HG03045 (cell line): Measurements from ENCODE around the gene HNRNPA3.

Experiments
- ATAC-seq: cut with Tn5 transposase; IDR thresholded peaks from one replicate; pipeline ENCODE4 v1.9.1; 2021; ENCODE audit warnings: mild to moderate bottlenecking, moderate library complexity; ENCODE audit not compliant: unreplicated experiment

Gene HNRNPA3

DNA sequence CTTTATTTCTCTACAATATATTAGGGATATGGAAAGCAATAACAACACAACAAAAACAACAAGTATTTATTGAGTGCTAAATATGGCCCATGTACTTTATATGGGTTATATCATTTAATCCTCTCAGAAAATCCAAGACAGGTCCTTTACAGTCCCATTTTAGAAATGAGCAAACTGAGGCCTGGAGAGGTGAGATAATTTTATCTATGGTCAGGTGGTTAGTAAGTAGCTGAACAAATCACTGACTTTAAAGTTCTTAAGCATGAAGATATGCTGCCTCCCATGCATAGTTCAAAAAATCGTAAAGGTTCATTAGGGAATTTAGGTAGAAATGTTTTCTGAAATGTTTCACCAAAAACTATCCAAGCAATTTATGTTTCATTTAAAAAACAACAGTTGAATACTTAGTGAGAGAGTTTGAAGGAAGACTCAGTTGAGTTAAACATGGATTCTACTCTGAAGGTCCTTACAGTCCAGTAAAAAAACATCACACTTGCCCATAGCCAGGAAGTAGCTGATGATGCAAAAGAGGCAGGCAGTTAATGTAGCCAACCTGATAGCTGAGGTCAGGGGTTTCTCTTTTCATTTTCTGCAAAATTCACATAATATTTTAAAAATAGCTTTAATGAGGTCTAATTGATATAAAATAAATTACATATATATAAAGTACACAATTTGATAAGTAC is 59.5 kb downstream of the HNRNPA3 start:
- no peak for ATAC-seq

DNA sequence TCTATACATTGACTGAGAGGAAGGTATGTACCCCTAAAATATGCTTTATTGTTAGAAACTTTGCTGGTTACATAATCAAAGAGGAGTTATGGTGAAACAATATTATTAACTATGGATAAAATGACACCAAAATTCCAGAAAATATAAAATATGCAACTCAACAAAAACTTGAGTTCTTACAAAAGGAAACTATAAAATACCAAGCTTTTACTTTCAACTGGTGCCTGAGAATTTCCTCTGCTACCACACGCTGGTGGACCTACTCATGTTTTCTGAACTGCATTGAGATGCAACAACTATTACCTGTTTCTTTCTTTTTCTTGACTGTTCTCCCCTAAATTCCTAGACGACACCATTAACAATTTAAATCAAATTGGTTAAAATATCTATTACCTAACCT is 60.2 kb downstream of the HNRNPA3 start:
- ATAC-seq = no peak

DNA sequence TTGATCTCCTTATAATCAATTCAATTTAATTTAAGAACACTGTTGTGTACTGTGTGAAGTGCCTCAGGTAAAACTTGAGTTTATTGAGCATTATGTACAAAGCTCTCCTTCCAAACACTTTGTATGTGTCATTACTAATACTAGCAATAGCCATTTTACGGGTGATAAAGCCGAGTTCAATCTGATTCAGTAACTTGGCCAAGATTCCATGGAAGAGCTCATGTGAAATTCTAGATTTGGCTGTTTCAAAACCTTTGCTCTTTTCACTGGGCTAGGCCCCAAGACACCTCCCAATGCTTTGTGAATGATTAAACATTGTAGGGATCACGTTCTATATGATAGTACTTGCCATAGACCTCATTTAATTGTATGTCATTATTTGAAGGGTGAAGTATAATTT is 60.8 kb downstream of the HNRNPA3 start:
- ATAC-seq = no peak
